B cell (primary cell): ENCODE data around the gene DOCK1. TPM values are rescaled to one million over a fixed set of nuclear protein-coding genes. Genes with fewer than 3 reads are reported as not detected.

Experiments
- ATAC-seq: fragments of 200-7000 bp; cut with Tn5 transposase; one replicate; pipeline ENCODE4 v1.10.0; 2021; ENCODE audit warnings: low read depth, mild to moderate bottlenecking, moderate number of reproducible peaks, moderate library complexity
- CTCF ChIA-PET: fragments of 350-600 bp; sonication (Branson Sonifier 250); formaldehyde crosslinking; loops from one replicate; lab custom pipeline; 2021; ENCODE audit warnings: antibody characterized with exemption, inconsistent platforms; lab: Charles Lee
- POLR2A ChIA-PET: fragments of 350-600 bp; sonication (Branson Sonifier 250); formaldehyde crosslinking; loops from one replicate; lab custom pipeline; 2021; ENCODE audit warnings: antibody characterized with exemption; lab: Charles Lee
- DNase-seq: peaks from one replicate; pipeline ENCODE4 v3.0.0; 2013
- H2AFZ ChIP-seq: 2 replicates; pipeline ENCODE4 v1.6.1; 2012; ENCODE audit warnings: mild to moderate bottlenecking, low read depth, low read length; ENCODE audit not compliant: insufficient read depth, poor library complexity, severe bottlenecking
- H3K27ac ChIP-seq, 2 donors: 1 replicate in 1 of 2; 2 replicates in 1 of 2; pipeline ENCODE4 v1.5.1; 2012 to 2013; ENCODE audit warnings: low read length in 2 of 2, mild to moderate bottlenecking in 2 of 2, moderate library complexity in 1 of 2
- H3K27me3 ChIP-seq, 4 experiments: fragments of 200-600 bp in 1 of 4; sonication (generic) in 1 of 4; replicated peaks in 1 of 4; 1 replicate in 2 of 4; 2 replicates in 2 of 4; pipeline versions ENCODE4 v1.6.1 to v1.7.0; 2013 to 2016; ENCODE audit warnings: low read length in 3 of 4, mild to moderate bottlenecking in 2 of 4, mixed read lengths in 1 of 4, moderate library complexity in 1 of 4; ENCODE audit not compliant: insufficient read depth in 4 of 4, control insufficient read depth in 3 of 4; ENCODE audit errors: control extremely low read depth in 1 of 4
- H3K36me3 ChIP-seq, 2 experiments: replicated peaks in 1 of 2; 1 replicate in 1 of 2; 2 replicates in 1 of 2; pipeline versions ENCODE4 v1.6.1 to v1.7.1; 2013; ENCODE audit warnings: low read length in 1 of 2; ENCODE audit not compliant: insufficient read depth in 2 of 2, control insufficient read depth in 1 of 2; ENCODE audit errors: control extremely low read depth in 1 of 2, extremely low read depth in 1 of 2
- H3K4me1 ChIP-seq, 2 donors: fragments of 200-600 bp in 1 of 2; sonication (generic) in 1 of 2; 1 replicate in 1 of 2; 2 replicates in 1 of 2; pipeline versions ENCODE4 v1.5.1 to v1.6.1; 2013 to 2017; ENCODE audit warnings: low read length in 2 of 2; ENCODE audit not compliant: control insufficient read depth in 2 of 2, insufficient read depth in 2 of 2
- H3K4me2 ChIP-seq: replicated peaks from 2 replicates; pipeline ENCODE3; 2012; ENCODE audit warnings: mild to moderate bottlenecking, low read depth, low read length; ENCODE audit not compliant: poor library complexity, severe bottlenecking
- H3K4me3 ChIP-seq, 5 experiments: fragments of 200-600 bp in 1 of 5; sonication (generic) in 1 of 5; 1 replicate in 3 of 5; 2 replicates in 2 of 5; pipeline versions ENCODE4 v1.5.1 to v1.7.0; 2011 to 2016; ENCODE audit warnings: low read length in 4 of 5, mild to moderate bottlenecking in 4 of 5, low read depth in 2 of 5, control low read depth in 1 of 5, moderate library complexity in 1 of 5; ENCODE audit not compliant: insufficient read depth in 1 of 5; ENCODE audit errors: control extremely low read depth in 1 of 5, extremely low read depth in 1 of 5
- H3K79me2 ChIP-seq: fragments of 200-600 bp; sonication (generic); one replicate; pipeline ENCODE4 v1.6.0; 2016; ENCODE audit warnings: low read length; ENCODE audit not compliant: control insufficient read depth, insufficient read depth
- H3K9ac ChIP-seq: fragments of 200-600 bp; sonication (generic); 2 replicates; pipeline ENCODE4 v1.6.1; 2017; ENCODE audit warnings: mild to moderate bottlenecking, low read length, moderate library complexity
- H3K9me3 ChIP-seq, 3 donors: one replicate each; pipeline versions ENCODE4 v1.6.1 to v1.7.1; 2013; ENCODE audit warnings: low read length in 2 of 3; ENCODE audit not compliant: control insufficient read depth in 2 of 3, insufficient read depth in 1 of 3; ENCODE audit errors: control extremely low read depth in 1 of 3
- H4K20me1 ChIP-seq: 2 replicates; pipeline ENCODE4 v1.6.0; 2012; ENCODE audit warnings: mild to moderate bottlenecking, low read length; ENCODE audit not compliant: insufficient read depth, control insufficient read depth, poor library complexity, severe bottlenecking
- H3K27ac Mint-ChIP-seq: one replicate; pipeline ENCODE4 v1.8.0; 2021; ENCODE audit warnings: mixed read lengths
- H3K27me3 Mint-ChIP-seq: one replicate; pipeline ENCODE4 v1.8.0; 2021; ENCODE audit warnings: mixed read lengths
- H3K4me1 Mint-ChIP-seq: one replicate; pipeline ENCODE4 v1.8.0; 2021; ENCODE audit warnings: mixed read lengths
- H3K4me3 Mint-ChIP-seq: one replicate; pipeline ENCODE4 v1.8.0; 2021; ENCODE audit warnings: mixed read lengths
- H3K9me3 Mint-ChIP-seq: one replicate; pipeline ENCODE4 v1.8.0; 2022; ENCODE audit warnings: mixed read lengths; ENCODE audit not compliant: insufficient read depth
- CTCF ChIP-seq: fragments of 200-600 bp; IDR thresholded peaks from one replicate; pipeline ENCODE4 v1.8.0; 2022; ENCODE audit warnings: antibody characterized with exemption, mild to moderate bottlenecking
- EZH2 ChIP-seq: IDR thresholded peaks from 2 replicates; pipeline ENCODE4 v1.6.1; 2012; ENCODE audit warnings: borderline replicate concordance, low read depth, mild to moderate bottlenecking, moderate library complexity, low read length; ENCODE audit not compliant: insufficient read depth, poor library complexity, severe bottlenecking
- WGBS: methylation state at CpG from one replicate; pipeline ENCODE4 v1.1.5; 2013; ENCODE audit warnings: missing lambda C conversion rate; ENCODE audit not compliant: insufficient coverage; 5-methylcytosine and 5-hydroxymethylcytosine counted together
- intact Hi-C: fragments of 100-400 bp; cut with micrococcal nuclease; formaldehyde crosslinking; loops from one replicate; pipeline ENCODE4 v1.10.0; 2022
- polyA plus RNA-seq: library from polyadenylated mRNA; depleted of rRNA; stranded (reverse); fragments of >200 nt; gene quantifications from 2 replicates; pipeline ENCODE4 v1.2.3, GENCODE V29; 2012
- total RNA-seq, 2 donors: library from RNA; stranded (reverse); fragments of 120-200 nt in 1 of 2; gene quantifications; 1 replicate in 1 of 2; 2 replicates in 1 of 2; pipeline versions ENCODE4 v1.2.3 to v1.2.4, GENCODE V29; 2013 to 2022

The DOCK1 gene
- total and polyA plus RNA-seq, 2 donors (not counting 1 experiment from before 2014, with no cell fraction given) = not detected

- POLR2A ChIA-PET = no interaction called here
Measured at GRCh38 chr10:126917375-126917774, 12.1 kb downstream of the DOCK1 start.

More at GRCh38 chr10:126917375-126917774, 12.1 kb downstream of the DOCK1 start:
- intact Hi-C loops = no loop called here
- H3K9me3 Mint-ChIP-seq = peaks cover 3% of the 10 kb centered on the region
- H3K79me2 ChIP-seq = no peaks in the 10 kb centered on the region
- peaks cover 0 to 34% (median 0%) of the 10 kb centered on the region in 3 donors for H3K9me3 ChIP-seq
- no peaks in the 10 kb centered on the region for H3K27me3 Mint-ChIP-seq
- no peaks in the 10 kb centered on the region for H4K20me1 ChIP-seq
- DNase-seq (no peak), ATAC-seq (no peak)
- H3K4me3 ChIP-seq = no peak overlapping the region
- TF ChIP-seq EZH2 = no peak
- no peak for TF ChIP-seq CTCF
- no peaks in the 10 kb centered on the region for H3K4me1 ChIP-seq
- 97% methylated on average over 7 of the region's 7 CpGs for WGBS
- no peak overlapping the region for H3K4me3 Mint-ChIP-seq
- H3K4me1 Mint-ChIP-seq = no peaks in the 10 kb centered on the region
- no peak overlapping the region for H3K27ac ChIP-seq
- CTCF ChIA-PET = interaction anchor here (0.6 kb wide), 1 partner anchor 8 kb away, joined by 4 read pairs; no protein-coding TSS in a partner anchor
- no peak overlapping the region for H3K9ac ChIP-seq
- H3K27me3 ChIP-seq = no peaks in the 10 kb centered on the region
- H3K27ac Mint-ChIP-seq = no peak overlapping the region
- no peaks in the 10 kb centered on the region for H3K36me3 ChIP-seq
- no peak overlapping the region for H2AFZ ChIP-seq
- H3K4me2 ChIP-seq = no peak overlapping the region
